Heart right ventricle (tissue), 16 donors: ENCODE measurements around the gene PRRT1B. TPM values are rescaled to one million over a fixed set of nuclear protein-coding genes. Genes with fewer than 3 reads are reported as not detected.

Experiments
- ATAC-seq, 8 donors: fragments of 200-7000 bp; cut with Tn5 transposase; one replicate each; pipeline ENCODE4 v1.9.1; 2020; ENCODE audit warnings: mild to moderate bottlenecking in 8 of 8, moderate library complexity in 8 of 8, moderate number of reproducible peaks in 1 of 8
- DNase-seq, 2 donors: peaks; one replicate each; pipeline ENCODE4 v3.0.0-alpha.2; 2020
- H3K27ac ChIP-seq, 10 donors: fragments of 200-600 bp; sonication (generic) in 2 of 10; one replicate each; pipeline versions ENCODE4 v1.5.0 to v1.8.0; 2020 to 2022; ENCODE audit warnings: mild to moderate bottlenecking in 3 of 10
- H3K27me3 ChIP-seq, 7 donors: fragments of 200-600 bp; one replicate each; pipeline ENCODE4 v1.8.0; 2021 to 2022; ENCODE audit warnings: mild to moderate bottlenecking in 2 of 7
- H3K36me3 ChIP-seq, 9 donors: fragments of 200-600 bp; sonication (generic) in 1 of 9; one replicate each; pipeline versions ENCODE4 v1.5.0 to v1.8.0; 2020 to 2022; ENCODE audit warnings: mild to moderate bottlenecking in 2 of 9
- H3K4me1 ChIP-seq, 9 donors: fragments of 200-600 bp; sonication (generic) in 1 of 9; one replicate each; pipeline versions ENCODE4 v1.5.0 to v1.8.0; 2020 to 2022; ENCODE audit warnings: mild to moderate bottlenecking in 4 of 9
- H3K4me3 ChIP-seq, 10 donors: fragments of 200-600 bp; sonication (generic) in 2 of 10; one replicate each; pipeline versions ENCODE4 v1.5.0 to v1.8.0; 2020 to 2022; ENCODE audit warnings: mild to moderate bottlenecking in 7 of 10, moderate library complexity in 2 of 10
- H3K9me3 ChIP-seq, 11 donors: fragments of 200-600 bp in 10 of 11; sonication (generic) in 2 of 11; one replicate each; pipeline versions ENCODE4 v1.5.0 to v1.8.0; 2013 to 2022; ENCODE audit warnings: mild to moderate bottlenecking in 2 of 11, control low read depth in 1 of 11, moderate library complexity in 1 of 11
- whole genome bisulfite sequencing, 2 donors: extraction: QIAGEN DNeasy Blood & Tissue Kit; methylation state at CpG; one replicate each; pipeline ENCODE4 v1.1.7; 2013; ENCODE audit warnings: inconsistent platforms in 1 of 2; 5-methylcytosine and 5-hydroxymethylcytosine counted together
- intact Hi-C, 10 donors: fragments of 100-400 bp; cut with DNase I; formaldehyde crosslinking; loops; one replicate each; pipeline versions ENCODE4 v1.11.1 to v1.14.2; 2022
- polyA plus RNA-seq, 2 donors: library from polyadenylated mRNA; stranded (reverse); fragments of 200-250 nt; gene quantifications; one replicate each; pipeline ENCODE4 v1.2.3, GENCODE V29; 2013
- total RNA-seq, 10 donors: library from RNA; stranded (reverse); fragmentation: NEBNext Ultra II Directional in 3 of 10; extraction: Animal tissue kit (Norgen Biotek cat#: 25700) in 3 of 10; gene quantifications; one replicate each; pipeline versions ENCODE4 v1.2.1 to v1.2.4, GENCODE V29; 2021 to 2023
- TF ChIP-seq, protein P1 (sequence below), 9 donors: fragments of 200-600 bp; sonication (generic) in 2 of 9; IDR thresholded peaks; one replicate each; pipeline versions ENCODE4 v1.5.0 to v1.8.0; 2021 to 2022; ENCODE audit warnings: antibody characterized with exemption in 9 of 9, mild to moderate bottlenecking in 5 of 9, moderate library complexity in 1 of 9
- donor health status: Arrhythmogenic right ventricular cardiomyopathy.
- donor health status: ischemic (EF 13 %, LVEDD 7.1; RV severe dilation, severe dysfunction).
- donor health status: healthy with polysubstance abuse.
- donor health status: DM: no; HTN: yes; CAD: no.
- donor health status: DM: no; HTN: no; CAD: no.
- donor health status: ischemic (EF 25% LVEDD 6.9; RV normal size, moderate dysfunction).
- donor health status: ischemic (EF 25% LVEDD 5.7; RV mildly dilated, moderate dysfunction).
- donor health status: healthy.
- donor health status: DM: yes; HTN: yes; CAD: no.
- donor health status: Ischemic cardiomyopathy.
- donor health status: ischemic (EF 35%, LVEDD 5.7; RV mildly dilated, moderate dysfunction).
- donor health status: nonischemic (EF 11% LVEDD 7.7; RV severe dilation, severe dysfunction).
- donor health status: DM: yes; HTN: yes; CAD: no.
- donor health status: PGD.
- donor health status: ischemic (EF 29% LVEDD 5.4; RV normal size, mild dysfunction).
- donor health status: nonischemic (EF 23%, LVEDD 6.1; RV moderate dilation, normal function).

Gene PRRT1B
- total and polyA plus RNA-seq, 12 donors, result not detected

DNA sequence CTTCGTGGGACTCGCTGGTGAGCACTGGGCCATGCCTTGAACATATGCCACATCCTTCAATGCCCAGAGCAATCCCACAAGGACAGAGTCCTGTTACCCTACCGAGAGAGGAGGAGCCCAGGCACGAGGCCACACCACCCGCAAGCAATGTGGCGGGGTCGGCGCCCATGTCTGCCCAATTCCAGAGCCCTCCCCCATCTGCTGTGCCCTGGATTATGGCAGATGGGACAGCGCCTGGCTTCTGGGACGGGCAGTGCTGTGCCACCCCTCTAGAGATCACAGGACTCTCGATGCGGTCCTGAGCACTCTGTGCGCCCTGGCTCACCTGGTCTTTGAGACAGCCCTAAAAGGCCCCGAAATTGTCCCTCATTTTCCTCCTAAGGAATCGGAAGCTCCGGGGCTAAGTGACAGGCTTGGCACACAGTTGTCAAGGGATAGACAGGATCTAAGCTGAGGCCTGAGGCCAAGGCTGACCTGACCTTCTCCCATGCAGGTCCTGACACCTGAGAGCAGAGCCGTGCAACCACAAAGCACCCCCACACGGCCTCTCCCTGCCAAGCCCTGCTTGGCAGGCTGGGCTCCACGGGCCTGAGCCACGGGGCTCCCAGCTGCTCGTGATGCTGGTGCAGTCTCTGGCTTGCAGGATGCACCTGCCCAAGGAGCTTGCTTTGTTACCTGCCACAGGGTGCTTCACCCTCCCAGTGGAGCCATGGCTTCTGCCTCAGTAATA lies 48.8 kb downstream of the PRRT1B start:
- intact Hi-C loops, result loop anchor here in 5 of 10 donors (2.0 to 5.0 kb wide), 3 partner anchors 145 to 148 kb away; partner anchors contain the start of gene RAPGEF1 (in 4 of the 5)
- peak overlapping the region in 1 of 10 donors; percentile 68 for H3K27ac ChIP-seq

DNA sequence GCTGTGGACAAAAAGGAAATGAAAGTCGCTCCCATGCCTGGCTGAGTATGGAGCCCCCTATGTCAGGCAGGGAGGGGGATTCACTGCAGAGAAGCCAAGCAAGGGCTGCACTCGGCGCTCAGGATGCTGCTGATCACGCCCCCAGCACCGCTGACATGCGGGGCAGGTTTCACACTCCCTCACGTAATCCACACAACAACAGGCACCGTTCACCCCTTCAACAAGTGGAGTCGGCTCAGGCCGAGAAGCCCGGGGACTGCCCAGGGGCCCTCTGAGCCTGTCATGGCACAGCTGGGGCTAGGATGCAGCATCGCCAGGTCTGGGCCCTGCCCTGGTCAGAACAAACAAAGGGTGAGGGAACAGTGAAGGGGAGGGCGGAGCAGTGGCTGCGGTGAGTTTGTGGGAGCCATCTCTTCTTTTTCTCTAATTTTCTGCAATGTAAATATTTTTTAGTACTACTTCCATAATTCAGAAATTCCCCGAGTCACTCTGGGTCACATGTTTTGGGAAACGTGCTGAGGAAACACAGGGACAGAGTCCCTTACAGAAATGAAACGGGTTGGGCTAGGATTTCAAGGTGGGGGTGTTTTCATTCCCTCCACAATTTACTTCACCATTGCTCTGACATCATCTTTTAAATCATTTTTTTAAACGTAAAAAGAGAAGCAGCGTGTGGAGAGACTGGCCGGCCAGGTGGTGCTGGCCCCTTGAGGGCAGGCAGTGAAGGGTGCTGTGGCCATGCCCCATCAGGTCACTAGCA lies 49.8 kb downstream of the PRRT1B start:
- peaks cover 2 to 100% (median 63%) of the 10 kb centered on the region in 9 donors for H3K36me3 ChIP-seq
- no peaks in the 10 kb centered on the region for H3K27me3 ChIP-seq
- H3K27ac ChIP-seq, result peak overlapping the region in 1 of 10 donors; percentile 68
- H3K9me3 ChIP-seq, result no peaks in the 10 kb centered on the region
- ATAC-seq, result no peak
- H3K4me3 ChIP-seq, result no peak overlapping the region
- intact Hi-C loops, result loop anchor here in 3 of 10 donors (5.0 kb wide), 1 partner anchor 147 kb away; the partner anchor contains the start of gene RAPGEF1 (in 3 of the 3)
- peaks cover 0 to 63% (median 0%) of the 10 kb centered on the region in 9 donors for H3K4me1 ChIP-seq
- no peak for DNase-seq
- WGBS, 2 donors, result 87 to 88% methylated on average over 20 of the region's 20 CpGs
- TF ChIP-seq, protein P1, sequence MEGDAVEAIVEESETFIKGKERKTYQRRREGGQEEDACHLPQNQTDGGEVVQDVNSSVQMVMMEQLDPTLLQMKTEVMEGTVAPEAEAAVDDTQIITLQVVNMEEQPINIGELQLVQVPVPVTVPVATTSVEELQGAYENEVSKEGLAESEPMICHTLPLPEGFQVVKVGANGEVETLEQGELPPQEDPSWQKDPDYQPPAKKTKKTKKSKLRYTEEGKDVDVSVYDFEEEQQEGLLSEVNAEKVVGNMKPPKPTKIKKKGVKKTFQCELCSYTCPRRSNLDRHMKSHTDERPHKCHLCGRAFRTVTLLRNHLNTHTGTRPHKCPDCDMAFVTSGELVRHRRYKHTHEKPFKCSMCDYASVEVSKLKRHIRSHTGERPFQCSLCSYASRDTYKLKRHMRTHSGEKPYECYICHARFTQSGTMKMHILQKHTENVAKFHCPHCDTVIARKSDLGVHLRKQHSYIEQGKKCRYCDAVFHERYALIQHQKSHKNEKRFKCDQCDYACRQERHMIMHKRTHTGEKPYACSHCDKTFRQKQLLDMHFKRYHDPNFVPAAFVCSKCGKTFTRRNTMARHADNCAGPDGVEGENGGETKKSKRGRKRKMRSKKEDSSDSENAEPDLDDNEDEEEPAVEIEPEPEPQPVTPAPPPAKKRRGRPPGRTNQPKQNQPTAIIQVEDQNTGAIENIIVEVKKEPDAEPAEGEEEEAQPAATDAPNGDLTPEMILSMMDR (IDR thresholded peaks at IDR 0.05), result no peak

More for the DNA sequence above, 48.8 kb downstream of the PRRT1B start:
- no peak for ATAC-seq
- peaks cover 0 to 59% (median 4%) of the 10 kb centered on the region in 9 donors for H3K4me1 ChIP-seq
- H3K4me3 ChIP-seq, result no peak overlapping the region
- H3K36me3 ChIP-seq, result peaks cover 1 to 100% (median 64%) of the 10 kb centered on the region in 9 donors
- no peak for DNase-seq
- H3K27me3 ChIP-seq, result no peaks in the 10 kb centered on the region
- TF ChIP-seq, protein P1 (IDR thresholded peaks at IDR 0.05), result no peak
- no peaks in the 10 kb centered on the region for H3K9me3 ChIP-seq
- 89 to 91% methylated on average over 21 of the region's 21 CpGs for WGBS, 2 donors

DNA sequence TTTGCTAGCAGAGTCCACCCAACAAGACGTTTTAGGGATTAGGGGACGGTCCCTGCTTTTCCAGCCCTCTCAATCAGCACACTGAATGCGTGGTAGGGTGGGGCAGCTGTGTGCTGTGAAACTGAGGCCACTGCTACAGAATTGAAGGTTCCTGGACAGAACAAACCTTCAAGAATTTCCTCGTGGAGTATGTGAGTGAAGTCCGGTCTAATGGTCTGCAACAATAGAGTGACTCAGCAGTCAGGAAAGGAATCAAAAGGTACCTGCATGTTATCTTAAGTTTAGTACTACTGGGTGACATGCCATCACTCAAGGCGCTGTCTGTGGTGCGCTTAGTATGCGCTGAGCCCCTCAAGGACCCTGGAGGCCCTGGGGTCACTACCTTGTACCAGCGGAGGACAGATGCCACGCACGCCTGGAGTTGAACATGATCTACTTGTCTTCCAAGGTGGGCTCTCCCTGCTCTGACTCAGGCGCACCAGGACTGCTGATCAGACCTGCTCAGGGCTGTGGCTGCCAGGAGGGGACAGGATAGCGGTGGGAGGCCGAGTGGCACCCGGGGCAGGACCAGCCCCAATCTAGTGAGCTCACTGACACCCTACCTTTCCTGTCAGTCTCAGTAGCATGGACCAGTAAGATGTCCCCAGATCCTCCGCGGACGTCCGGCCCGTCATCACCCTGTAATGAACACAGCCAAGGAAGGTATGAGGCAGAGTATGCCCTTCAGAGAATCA lies 50.5 kb downstream of the PRRT1B start:
- DNase-seq, result no peak
- Histone ChIP-seq H3K36me3 (peaks cover 3 to 100% (median 60%) of the 10 kb centered on the region in 9 donors), H3K27me3 (no peaks in the 10 kb centered on the region), H3K4me1 (peaks cover 0 to 57% (median 0%) of the 10 kb centered on the region in 9 donors), H3K9me3 (no peaks in the 10 kb centered on the region), H3K27ac (peak overlapping the region in 1 of 10 donors; percentile 56), H3K4me3 (no peak overlapping the region)
- peak in 1 of 8 donors; percentile 3 for ATAC-seq
- intact Hi-C loops, result no loop called here
- 87 to 89% methylated on average over 20 of the region's 20 CpGs for WGBS, 2 donors
- TF ChIP-seq, protein P1 (IDR thresholded peaks at IDR 0.05), result no peak

DNA sequence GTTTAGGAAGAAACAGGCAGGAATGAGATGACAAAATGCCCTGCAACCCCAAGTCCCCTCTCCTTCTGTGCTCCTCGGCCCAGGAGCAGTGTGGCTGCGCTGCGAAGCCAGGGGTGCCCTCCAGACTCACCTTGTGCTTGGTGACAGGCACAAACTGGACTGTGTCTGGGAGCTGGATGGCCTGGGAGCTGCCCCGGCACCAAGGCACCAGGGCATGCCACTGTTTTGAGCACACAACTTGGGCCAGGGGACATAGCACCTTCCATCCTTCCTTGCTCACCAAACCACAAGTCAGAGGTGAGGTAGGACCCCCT lies 51.1 kb downstream of the PRRT1B start:
- 90 to 91% methylated on average over 4 of the region's 4 CpGs for WGBS, 2 donors
- Histone ChIP-seq H3K27me3 (no peaks in the 10 kb centered on the region), H3K4me3 (no peak overlapping the region), H3K36me3 (peaks cover 3 to 100% (median 60%) of the 10 kb centered on the region in 9 donors), H3K27ac (peak overlapping the region in 1 of 10 donors; percentile 85), H3K4me1 (peaks cover 0 to 51% (median 0%) of the 10 kb centered on the region in 9 donors), H3K9me3 (no peaks in the 10 kb centered on the region)
- ATAC-seq (peak in 1 of 8 donors; percentile 10), DNase-seq (no peak)
- TF ChIP-seq, protein P1 (IDR thresholded peaks at IDR 0.05), result no peak
- intact Hi-C loops, result no loop called here
